Islet of Langerhans (tissue), 1 donor: ENCODE data around the gene NREP.
"Not testable (repeated sequence)": the region's sequence is repeated elsewhere in the genome, so short reads cannot be mapped to it uniquely, and the experiment has no call there.

Source experiments
- FAIRE-seq: peaks from one replicate; lab custom pipeline; 2011; peaks lifted over from hg19 to GRCh38; lab: Jason Lieb, UNC

Gene NREP

DNA sequence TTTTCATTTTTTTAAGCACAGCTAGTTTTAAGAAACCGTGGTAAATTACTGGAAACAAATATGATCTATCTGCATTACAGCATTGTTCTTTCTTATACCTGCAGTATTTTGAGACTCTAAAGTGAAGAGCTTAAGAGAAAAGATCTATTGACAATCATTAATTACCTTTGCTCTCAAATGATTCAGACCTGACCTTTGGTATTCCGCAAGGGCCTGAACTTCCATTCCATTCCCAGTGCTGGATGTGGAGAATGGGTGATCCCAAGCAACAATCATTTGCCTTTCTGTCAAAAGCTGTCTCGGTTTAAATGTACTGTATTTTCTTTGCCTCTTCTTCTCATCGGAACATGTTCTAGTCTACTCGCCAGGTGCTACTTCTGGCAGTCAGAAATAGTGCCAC, 18.9 kb downstream of the NREP start:
- no peak for FAIRE-seq

DNA sequence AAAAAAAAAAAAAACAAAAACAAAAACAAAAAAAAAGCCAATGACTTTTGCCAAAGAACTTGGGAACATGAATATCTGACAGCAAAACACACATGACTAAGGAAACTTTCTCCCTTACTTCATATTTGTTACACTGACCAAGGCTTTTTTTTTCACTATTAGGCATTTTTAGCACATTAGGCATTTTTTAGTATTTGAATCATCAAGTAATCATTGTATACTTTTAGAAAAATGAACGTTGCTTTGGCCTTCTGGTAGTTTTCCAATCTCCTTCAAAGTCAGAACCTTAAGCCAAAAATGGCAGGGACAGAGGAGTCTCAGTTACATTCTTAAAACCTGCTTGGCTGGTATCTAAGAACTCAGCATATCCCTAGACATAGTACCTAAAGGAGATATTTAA, 19.3 kb downstream of the NREP start:
- FAIRE-seq, result no peak

DNA sequence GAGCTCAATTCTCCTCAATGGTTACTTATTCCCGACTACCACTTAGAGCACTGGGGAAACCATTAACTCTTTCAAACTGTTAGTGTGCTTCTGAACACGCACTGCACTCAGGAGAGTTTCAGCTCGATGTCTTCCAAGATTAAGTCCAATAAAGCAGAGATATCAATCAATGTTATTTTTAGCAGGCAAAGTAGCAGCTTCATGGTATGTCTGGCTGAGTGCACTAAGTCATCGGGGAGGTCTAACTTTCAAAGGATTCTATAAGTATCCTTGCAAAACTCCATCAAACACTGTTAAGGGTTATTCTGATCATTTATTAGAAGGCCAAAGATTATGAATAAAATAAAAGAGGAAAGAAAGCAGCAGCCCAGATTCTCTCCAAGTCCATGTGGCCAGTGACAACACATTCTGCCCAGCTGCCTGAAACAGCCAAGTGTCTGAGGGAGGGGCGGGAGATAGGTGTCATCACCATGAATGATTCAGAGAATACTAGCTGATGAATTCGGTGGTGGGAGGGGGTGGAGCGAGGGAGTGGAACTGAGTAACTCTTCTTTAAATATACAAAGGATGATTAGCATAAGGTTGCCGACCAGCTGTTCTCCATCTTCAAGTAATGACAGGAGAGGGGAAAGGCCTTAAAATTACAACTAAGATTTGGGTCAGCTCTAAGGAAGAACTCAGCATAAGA, 21.3 kb downstream of the NREP start:
- FAIRE-seq, result no peak

DNA sequence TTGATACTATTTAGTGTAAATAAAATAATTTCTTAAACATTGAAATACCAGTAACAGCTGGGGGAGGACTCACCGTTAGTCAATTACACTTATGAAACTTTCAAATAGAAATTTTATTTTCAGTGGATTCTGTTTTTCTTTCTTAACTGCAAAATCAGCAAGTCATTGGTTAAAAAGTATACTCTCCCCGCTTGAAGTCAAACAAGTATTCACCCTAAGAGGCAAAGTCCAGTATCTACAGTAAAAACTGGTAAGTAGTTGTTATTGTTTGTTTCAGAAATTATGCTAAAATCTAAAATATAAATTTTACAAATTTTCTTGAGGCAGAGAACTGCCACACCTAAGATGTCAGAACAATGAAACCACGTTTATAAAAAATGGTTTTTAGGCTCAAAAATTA, 22.4 kb downstream of the NREP start:
- FAIRE-seq, result no peak

DNA sequence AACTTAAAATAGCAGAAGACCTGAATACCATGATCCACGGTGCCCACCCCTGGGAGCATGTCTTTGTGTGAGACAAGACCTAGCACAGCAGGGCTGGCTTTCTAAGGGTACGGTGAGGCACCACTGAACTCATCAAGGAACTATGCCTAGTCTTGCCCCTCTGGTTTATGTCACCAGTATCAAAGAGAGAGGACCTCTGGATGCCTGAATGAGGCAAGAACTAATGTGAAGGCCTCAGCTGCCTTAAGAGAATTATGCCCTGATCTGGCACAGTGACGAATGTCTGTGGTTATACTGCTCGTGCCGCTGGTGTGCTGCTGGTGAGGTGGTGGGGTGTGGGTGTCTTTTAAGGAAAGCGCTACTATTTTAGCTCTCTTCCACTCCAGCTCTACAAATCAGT, 23.0 kb downstream of the NREP start:
- no peak for FAIRE-seq

DNA sequence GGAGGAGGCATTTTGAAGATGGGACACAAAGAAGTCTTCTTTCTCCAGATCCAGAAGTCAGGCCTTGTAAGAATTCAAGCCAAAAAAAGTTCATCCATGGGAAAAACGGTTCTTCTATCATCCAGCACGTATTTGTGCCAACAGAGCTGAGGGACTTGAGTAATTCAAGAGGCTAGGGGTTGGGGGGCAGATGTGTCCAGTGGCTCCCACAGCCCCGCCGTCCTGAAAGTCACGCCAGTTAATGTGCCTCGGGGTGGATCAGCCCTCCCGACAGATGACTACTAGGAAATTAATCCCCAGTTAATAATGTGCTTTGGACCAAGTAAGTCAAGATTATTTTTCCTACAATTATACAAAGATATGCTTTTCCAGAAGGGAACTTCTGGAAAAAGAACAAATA, 23.4 kb downstream of the NREP start:
- FAIRE-seq, result no peak

DNA sequence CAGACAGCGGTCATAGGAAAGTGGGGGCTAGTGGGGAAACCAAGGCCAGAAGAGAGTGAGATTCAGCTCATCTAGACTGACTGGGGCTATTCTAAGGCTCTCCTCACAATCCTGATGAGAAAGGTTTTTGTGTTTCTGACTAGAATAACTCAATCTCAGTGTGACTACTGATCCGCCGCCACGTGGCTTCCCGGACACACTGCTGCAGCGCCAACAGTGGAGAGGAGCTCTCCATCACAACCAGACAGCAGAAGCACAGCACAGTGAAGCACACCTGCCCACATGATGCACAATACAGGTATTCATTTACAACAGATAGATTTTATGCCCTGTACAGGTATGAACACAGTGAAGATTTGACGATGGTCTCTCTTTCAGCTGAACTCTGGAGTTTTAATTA, 25.4 kb downstream of the NREP start:
- FAIRE-seq, result no peak

DNA sequence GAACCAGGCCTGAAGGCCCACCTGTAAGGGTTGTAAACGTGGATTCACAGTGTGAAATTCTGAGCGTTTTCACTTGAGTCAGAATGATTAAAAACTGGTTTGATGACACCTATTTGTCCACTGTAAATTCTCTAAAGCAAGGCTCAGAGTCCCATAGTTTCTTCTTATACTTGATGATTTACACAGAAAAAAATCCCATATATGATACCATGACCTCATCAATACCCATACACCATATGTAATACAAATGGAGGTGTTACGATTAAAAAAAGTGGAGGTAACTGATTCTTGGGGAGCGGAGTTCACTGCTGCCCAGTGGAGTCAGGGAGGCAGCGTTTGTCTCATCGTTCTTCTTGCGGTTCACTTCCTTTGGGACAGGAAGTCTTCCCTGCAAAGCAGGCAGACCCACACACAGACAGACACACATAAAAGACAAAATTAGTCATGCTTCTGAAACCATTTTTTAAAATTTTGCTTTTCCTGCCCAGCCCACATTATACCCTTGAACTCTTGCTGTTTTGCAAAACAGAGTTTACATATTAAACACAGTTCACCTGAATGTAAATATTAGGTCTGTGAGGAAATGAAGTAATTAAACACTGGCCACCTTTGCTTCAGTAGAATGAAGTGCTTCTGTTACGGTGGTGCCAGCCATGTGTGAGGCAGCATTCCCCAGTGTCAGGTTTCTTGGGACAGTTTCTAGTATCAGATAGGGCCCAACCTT, 26.2 kb downstream of the NREP start:
- peak; percentile 38 for FAIRE-seq

DNA sequence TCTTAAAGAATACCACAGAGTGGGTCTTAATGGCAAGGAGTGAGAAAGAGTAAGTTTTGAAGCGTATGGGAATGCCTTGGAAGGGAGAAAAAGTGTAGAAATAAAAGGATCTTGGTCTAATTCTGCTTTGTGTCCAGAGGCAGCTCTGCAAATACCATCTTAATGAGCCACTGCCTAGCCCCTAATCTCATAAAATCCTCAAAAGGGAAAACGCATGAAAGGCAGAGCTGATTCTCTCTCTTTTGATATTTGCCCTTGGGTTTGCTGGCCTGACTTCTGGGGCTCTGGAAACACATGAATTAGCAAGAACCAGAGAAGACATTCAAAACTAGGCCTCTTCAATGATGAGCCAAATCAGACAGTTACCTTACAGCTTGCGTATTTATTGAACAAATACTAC, 28.1 kb downstream of the NREP start:
- no peak for FAIRE-seq

DNA sequence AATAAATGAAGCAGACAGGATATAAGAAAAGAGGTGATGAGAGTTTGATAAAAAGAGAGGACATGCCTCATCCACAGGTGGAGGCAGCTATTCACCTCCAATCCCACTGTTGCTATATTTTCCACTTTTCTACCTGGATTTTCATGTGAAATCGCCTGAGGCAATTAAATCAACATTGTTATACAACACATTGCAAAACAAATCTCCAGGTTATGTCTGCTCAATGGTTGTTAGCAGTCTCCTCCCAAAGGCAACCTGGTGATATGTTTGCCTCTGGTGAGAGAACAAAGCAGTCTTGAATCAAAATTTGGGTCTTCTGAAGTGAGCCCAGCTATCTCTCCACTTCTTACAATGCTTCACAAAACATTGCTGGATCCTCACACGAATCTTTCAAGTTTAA, 30.0 kb downstream of the NREP start:
- no peak for FAIRE-seq

DNA sequence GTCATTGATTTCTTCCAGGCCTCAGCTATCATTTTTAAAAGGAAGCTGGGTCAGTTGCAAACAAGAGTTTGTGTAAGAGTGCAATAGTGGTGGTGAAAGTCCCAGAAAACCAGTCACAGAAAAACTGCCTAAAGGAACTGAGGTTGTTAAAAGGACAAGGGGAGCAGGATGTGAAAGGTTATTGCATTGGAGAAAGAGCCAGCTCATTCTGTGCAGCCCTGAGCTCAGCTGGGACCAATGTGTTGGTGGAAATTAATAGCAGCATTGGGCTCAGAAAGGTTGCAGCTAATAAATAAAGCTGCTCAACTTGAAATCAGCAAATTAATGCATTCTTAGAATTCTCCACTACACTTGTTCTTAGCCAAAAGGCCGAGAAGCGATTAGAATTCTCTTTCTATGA, 34.9 kb downstream of the NREP start:
- FAIRE-seq, result no peak

DNA sequence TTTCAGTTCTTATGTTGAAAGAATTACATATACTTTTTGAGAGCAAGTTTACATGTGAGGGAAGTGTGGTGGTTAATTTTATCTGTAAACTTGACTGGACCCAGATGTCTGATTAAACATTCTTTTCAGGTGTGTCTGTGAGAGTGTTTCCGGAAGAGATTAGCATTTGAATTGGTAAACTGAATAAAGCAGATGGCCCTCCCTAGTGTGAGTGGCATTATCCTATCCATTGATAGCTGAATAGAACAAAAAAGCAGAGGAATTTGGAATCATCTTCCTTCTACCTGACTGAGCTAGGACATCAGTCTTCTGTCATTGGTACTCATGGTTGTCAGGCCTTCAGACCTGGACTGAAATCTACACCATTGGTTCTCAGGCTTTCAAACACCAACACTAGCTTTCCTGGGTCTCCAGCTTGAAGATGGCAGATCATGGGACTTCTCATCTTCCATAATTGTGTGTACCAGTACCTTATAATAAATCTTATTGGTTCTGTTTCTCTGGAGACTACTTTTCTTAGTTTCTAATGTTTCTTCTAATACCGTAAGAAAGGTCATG, 36.6 kb downstream of the NREP start:
- FAIRE-seq, result no peak

DNA sequence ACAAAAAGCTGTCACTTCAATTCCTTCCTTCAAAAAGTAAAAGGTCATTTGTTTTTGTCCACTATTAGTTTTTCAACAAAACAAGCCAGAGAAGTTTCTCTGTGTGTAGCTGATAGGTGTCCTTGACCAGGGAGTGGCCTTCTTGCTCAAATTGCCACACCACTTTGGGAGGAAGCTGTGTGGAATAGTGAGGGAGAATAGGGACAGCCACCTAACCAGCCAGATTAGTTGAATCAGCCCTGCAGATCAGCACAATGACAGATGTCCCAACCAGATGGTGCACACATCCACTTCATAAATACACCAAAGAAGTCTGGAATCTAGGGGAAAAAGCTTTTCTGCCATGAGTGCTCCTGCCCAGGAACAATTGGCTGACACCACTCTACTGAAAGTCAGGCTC, 37.2 kb downstream of the NREP start:
- FAIRE-seq, result no peak

DNA sequence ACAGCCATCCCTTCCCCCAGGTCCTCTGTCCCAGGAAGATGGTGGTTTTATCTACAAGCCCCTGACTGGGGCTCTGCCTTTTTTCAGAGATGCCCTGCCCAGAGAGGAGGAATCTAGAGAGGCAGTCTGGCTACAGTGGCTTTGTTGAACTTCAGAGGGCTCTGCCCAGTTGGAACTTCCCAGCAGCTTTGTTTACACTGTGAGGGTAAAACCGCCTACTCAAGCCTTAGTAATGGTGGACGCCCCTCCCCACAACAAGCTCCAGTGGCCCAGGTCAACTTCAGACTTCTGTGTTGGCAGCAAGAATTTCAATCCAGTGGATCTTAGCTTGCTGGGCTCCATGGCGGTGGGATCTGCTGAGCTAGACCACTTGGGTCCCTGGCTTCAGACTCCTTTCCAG, 40.2 kb downstream of the NREP start:
- FAIRE-seq, result not testable (repeated sequence)

DNA sequence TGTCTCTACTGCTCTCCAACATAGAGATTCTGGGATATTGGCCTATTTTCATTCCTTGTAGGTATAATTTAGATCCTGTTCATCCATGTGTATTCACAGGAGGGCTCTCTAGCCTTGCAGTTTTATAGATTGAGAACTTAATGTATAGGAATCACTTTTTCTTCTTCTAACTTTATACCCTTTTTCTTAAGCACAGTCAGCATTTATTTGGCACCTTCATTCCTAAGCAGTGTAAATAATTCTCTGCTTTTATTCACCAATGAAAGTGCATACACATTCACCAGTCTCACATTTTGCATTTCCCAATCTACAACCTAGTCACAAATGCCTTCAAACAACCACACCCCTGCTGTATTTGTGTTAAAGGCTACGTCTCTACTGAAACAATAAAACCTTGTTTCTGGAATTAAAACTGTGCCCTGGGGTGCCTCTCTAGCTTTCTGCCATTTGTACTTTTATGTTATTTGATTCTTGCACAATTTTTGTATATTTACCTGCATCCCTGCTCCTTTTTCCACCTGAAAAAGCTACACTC, 49.3 kb downstream of the NREP start:
- FAIRE-seq, result no peak

DNA sequence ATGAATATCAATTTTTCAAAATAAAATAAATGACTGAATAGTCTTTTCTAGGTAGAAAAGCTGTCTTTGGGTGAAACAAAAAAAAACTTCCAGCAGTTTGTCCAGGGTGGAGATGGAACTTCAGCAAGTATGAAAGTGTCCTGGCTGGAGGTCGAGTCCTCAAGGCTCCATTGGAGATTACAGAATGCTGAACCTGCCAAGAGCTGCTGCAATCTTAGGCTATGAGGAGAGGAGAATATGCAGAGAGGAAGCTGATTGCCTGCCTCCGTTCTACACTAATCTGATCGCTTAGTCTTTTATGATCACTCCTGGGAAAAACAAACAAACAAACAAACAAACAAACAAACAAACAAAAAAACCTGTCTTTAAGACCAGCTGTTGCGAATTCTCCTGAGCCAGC, 50.6 kb downstream of the NREP start:
- FAIRE-seq, result no peak

DNA sequence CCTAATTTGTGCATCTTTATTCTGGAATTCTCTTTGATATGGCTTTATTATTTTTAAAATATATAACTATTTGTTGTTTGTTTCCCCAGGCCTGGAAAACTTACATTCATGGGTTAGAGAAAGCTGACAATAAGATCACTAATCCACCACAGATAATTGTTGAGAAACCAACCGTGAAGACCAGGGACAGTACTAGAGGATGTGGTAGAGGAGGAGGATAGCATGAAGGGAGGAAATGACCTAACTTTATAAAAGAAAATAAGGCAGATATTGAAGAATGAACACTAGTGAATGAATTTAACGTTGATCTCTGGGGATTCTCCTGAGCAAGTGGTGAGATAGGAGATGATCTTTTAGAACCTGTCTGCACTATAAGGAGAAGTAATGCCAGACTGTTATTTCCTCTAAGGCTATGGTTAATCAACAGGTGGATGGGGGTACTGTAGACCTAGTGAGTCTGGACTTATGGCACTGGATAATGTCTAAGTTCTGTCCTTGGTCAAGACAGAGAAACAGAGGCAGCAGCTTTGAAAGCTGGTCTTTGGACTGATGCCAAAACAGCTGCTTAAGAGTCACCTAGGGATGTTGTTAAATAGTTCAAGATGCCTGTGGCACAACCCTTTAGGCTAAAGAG, 52.4 kb downstream of the NREP start:
- FAIRE-seq, result no peak

DNA sequence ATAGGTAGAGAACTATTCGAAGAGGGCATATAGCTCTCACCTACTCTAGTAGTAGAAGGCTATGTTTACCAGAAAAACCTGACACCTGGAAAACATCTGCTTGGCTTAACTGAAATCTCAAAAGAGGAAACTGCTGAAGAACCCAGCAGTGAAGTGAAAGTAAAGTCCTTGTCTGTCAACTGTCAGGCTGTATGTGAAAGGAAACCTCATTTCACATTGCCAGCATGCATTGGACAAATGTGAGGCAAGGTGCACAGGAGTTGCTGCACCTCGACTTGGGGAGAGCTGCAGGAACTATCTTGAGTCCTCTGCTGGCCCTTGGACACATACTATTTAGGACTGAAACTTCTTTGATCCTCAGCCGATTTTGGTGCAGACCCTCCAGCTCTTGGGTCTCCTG, 53.3 kb downstream of the NREP start:
- FAIRE-seq, result no peak

DNA sequence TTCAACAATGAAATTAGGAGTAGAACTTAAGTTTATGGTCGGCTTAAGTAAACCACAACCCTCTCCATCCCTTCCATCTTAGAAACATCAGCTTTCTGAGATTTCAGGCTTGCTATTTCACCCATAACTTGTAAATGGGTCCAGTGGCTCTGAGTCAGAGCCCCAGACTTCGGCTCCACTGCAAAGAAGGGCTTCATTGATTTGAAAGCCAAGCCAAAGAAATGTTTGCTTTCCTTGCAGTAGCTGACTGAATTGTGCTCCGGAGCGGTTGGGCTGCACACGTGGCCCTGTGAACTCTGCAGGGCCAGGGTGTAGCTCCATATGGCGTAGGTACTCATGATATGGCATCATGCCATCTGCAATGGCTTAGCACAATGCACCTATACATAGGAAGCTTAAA, 57.0 kb downstream of the NREP start:
- no peak for FAIRE-seq

DNA sequence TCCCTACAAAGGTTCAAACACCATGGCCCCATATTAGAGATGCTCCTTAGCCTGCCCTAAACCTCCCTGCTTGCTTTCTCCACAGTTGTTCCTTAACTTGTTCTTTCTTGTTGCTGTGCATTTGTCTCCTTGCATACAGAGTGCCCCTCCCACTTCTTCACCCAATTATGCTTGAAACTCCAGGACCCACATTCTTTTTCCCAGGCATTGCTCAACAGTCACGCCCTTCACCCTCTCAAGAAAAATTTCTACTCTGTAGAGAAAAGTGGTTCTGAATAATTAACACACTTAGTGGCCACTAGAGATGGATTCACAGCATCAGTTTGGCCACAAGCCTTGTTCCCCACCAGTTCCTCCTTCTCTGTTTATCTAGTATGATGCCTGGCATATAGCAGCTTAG, 57.7 kb downstream of the NREP start:
- FAIRE-seq, result no peak

DNA sequence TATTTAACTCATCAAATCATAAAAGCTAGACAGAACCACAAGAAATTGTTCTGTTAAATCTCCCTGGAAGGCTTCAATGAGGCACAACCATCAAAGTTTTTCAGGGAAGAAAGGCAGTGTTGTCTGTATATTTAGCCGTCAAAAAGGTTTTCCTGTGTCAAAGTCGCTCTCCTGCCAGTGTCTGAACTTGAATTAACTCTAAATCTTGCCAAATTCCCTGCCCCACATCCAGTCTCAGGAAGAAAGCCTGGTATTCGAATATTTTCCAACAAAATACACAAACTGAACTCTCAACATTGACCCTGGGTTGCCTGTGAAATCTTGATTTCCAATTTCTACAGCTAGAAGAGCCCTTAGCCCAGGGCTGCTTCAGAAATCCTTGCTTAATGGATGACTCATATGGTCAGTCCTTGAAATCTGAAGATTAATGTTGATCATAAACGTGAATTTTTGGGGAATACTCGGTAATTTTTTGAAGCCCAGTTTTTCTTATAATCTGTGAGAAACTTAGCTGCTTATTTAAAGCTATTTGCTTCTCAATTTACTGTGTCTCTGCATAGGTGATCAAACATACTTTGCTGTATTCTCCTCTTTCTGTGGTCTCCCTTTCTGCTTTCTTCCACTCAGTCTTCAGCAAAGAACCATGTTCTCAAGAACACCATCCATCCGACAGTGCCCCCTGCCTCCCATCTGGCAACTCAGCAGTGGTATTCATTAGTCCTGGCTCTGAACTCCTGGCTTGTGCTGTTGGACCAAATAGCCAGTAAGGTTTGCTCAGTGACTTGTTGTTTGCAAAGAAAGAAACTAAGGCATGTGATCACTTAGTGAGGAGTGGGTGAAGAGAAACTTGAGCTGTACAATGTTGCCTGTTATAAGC, 58.9 kb downstream of the NREP start:
- no peak for FAIRE-seq

DNA sequence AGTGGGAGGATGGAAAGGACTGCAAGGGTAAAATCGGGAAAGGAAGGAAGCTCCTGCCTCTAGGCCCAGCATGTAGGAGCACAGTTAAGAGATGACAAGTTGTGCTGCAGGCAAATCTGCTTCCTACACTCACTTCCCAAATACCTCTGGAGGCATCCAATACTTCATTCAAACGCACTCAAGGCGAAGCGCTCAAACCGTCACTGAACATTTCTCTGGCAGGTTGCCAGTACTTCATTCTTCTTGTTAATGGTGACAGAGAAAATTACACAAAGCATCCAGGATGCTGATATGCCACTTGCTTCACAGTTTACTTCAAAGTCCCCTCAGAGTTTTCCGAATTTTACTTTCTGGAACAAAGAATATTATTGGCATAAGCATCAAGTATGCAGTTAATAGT, 59.8 kb downstream of the NREP start:
- FAIRE-seq, result no peak
